HEK293 (cell line): Measurements from ENCODE around the gene DDX28.
"Not testable (repeated sequence)": the region's sequence is repeated elsewhere in the genome, so short reads cannot be mapped to it uniquely, and the experiment has no call there.

Source experiments
- CTCF ChIA-PET: fragments of 350-600 bp; formaldehyde crosslinking; extraction: SDS; loops from one replicate; lab custom pipeline; 2021; ENCODE audit warnings: antibody characterized with exemption; lab: Yijun Ruan, JAX
- POLR2A ChIA-PET: fragments of 300-600 bp; formaldehyde crosslinking; extraction: SDS; loops from one replicate; lab custom pipeline; 2020; ENCODE audit warnings: antibody characterized with exemption, inconsistent platforms; lab: Yijun Ruan, JAX
- H3K27ac ChIP-seq: fragments of 200-500 bp; sonication (Bioruptor generic); 2 replicates; pipeline ENCODE4 v1.5.1; 2014; ENCODE audit warnings: low read depth, low read length, control low read depth, inconsistent platforms; ENCODE audit errors: extremely low read depth
- H3K36me3 ChIP-seq, 2 experiments: fragments of 200-500 bp in 1 of 2; sonication (Bioruptor generic) in 1 of 2; 1 replicate in 1 of 2; 2 replicates in 1 of 2; pipeline ENCODE4 v1.5.1; 2014 to 2017; ENCODE audit warnings: inconsistent platforms in 2 of 2, low read length in 2 of 2; ENCODE audit not compliant: control insufficient read depth in 2 of 2, insufficient read depth in 1 of 2
- H3K4me1 ChIP-seq: fragments of 200-500 bp; sonication (Bioruptor generic); 2 replicates; pipeline ENCODE4 v1.5.1; 2014; ENCODE audit warnings: mild to moderate bottlenecking, low read length, inconsistent platforms; ENCODE audit not compliant: control insufficient read depth, insufficient read depth
- H3K4me3 ChIP-seq: 2 replicates; pipeline ENCODE4 v1.5.1; 2011; ENCODE audit warnings: low read depth, mild to moderate bottlenecking, control low read depth, low read length, moderate library complexity
- H3K9me3 ChIP-seq: fragments of 200-500 bp; sonication (Bioruptor generic); 2 replicates; pipeline ENCODE4 v1.5.1; 2014; ENCODE audit warnings: low read depth, low read length, inconsistent platforms; ENCODE audit not compliant: control insufficient read depth, insufficient read depth
- HOXD13 ChIP-seq: sonication (generic); formaldehyde crosslinking; IDR thresholded peaks from 2 replicates; pipeline ENCODE4 v1.8.0; 2022; ENCODE audit warnings: missing genetic modification reagents, borderline replicate concordance
- SALL2 ChIP-seq: fragments of 450-650 bp; formaldehyde crosslinking; IDR thresholded peaks from 2 replicates; pipeline ENCODE4 v1.5.0; 2017; ENCODE audit warnings: missing biosample characterization, mild to moderate bottlenecking, missing genetic modification characterization, borderline replicate concordance
- YY2 ChIP-seq: fragments of 450-650 bp; formaldehyde crosslinking; IDR thresholded peaks from 2 replicates; pipeline ENCODE4 v1.5.1; 2016; ENCODE audit warnings: missing biosample characterization, missing genetic modification characterization
- ZBTB20 ChIP-seq: fragments of 450-650 bp; formaldehyde crosslinking; IDR thresholded peaks from 2 replicates; pipeline ENCODE4 v1.5.1; 2016; ENCODE audit warnings: missing biosample characterization, missing genetic modification characterization
- ZFP69B ChIP-seq: fragments of 450-650 bp; formaldehyde crosslinking; IDR thresholded peaks from 2 replicates; pipeline ENCODE4 v1.5.1; 2016; ENCODE audit warnings: missing biosample characterization, missing genetic modification characterization
- ZNF10 ChIP-seq: fragments of 450-650 bp; formaldehyde crosslinking; IDR thresholded peaks from 2 replicates; pipeline ENCODE4 v1.5.1; 2017; ENCODE audit warnings: missing biosample characterization, missing genetic modification characterization
- ZNF175 ChIP-seq: fragments of 450-650 bp; formaldehyde crosslinking; IDR thresholded peaks from 2 replicates; pipeline ENCODE4 v1.5.1; 2016; ENCODE audit warnings: missing biosample characterization, missing genetic modification characterization
- ZNF19 ChIP-seq: fragments of 450-650 bp; formaldehyde crosslinking; IDR thresholded peaks from 2 replicates; pipeline ENCODE4; 2016; ENCODE audit warnings: missing biosample characterization, missing genetic modification characterization, low read depth
- ZNF354C ChIP-seq: fragments of 450-650 bp; formaldehyde crosslinking; IDR thresholded peaks from 2 replicates; pipeline ENCODE4 v1.5.1; 2016; ENCODE audit warnings: missing biosample characterization, missing genetic modification characterization, low read depth, borderline replicate concordance
- ZNF366 ChIP-seq: fragments of 450-650 bp; formaldehyde crosslinking; conservative IDR thresholded peaks from 2 replicates; pipeline ENCODE4 v1.5.1; 2016; ENCODE audit warnings: missing biosample characterization, missing genetic modification characterization
- ZNF488 ChIP-seq: fragments of 450-650 bp; formaldehyde crosslinking; IDR thresholded peaks from 2 replicates; pipeline ENCODE4 v1.5.1; 2016; ENCODE audit warnings: missing biosample characterization, missing genetic modification characterization
- ZNF596 ChIP-seq: fragments of 450-650 bp; IDR thresholded peaks from 2 replicates; pipeline ENCODE4 v1.5.0; 2018; ENCODE audit warnings: missing biosample characterization, mild to moderate bottlenecking, missing genetic modification characterization, moderate library complexity
- ZNF610 ChIP-seq: fragments of 450-650 bp; formaldehyde crosslinking; IDR thresholded peaks from 2 replicates; pipeline ENCODE4 v1.5.1; 2016; ENCODE audit warnings: missing biosample characterization, missing genetic modification characterization, borderline replicate concordance
- ZNF629 ChIP-seq: fragments of 450-650 bp; formaldehyde crosslinking; IDR thresholded peaks from 2 replicates; pipeline ENCODE4 v1.5.1; 2017; ENCODE audit warnings: missing biosample characterization, missing genetic modification characterization
- ZNF785 ChIP-seq: fragments of 450-650 bp; formaldehyde crosslinking; IDR thresholded peaks from 2 replicates; pipeline ENCODE4 v1.5.1; 2016; ENCODE audit warnings: missing biosample characterization, missing genetic modification characterization
- TF ChIP-seq, protein P1 (sequence below): fragments of 450-650 bp; formaldehyde crosslinking; IDR thresholded peaks from 2 replicates; pipeline ENCODE4 v1.5.1; 2017; ENCODE audit warnings: missing biosample characterization, missing genetic modification characterization

DDX28 gene

GRCh38 chr16:68009872-68010271 is 13.2 kb downstream of the DDX28 start:
- H3K36me3 ChIP-seq, POLR2A ChIA-PET, H3K27ac ChIP-seq, H3K4me3 ChIP-seq, H3K9me3 ChIP-seq, H3K4me1 ChIP-seq, CTCF ChIA-PET: not testable (repeated sequence)
- TF ChIP-seq ZNF366 (tag by site-specific recombination) = peak; percentile 94
- TF ChIP-seq, all 188 proteins: peak for 1; not testable (repeated sequence) for 187

GRCh38 chr16:68009157-68009735 is 13.8 kb downstream of the DDX28 start:
- Histone ChIP-seq H3K4me3 (no peak overlapping the region), H3K27ac (no peak overlapping the region), H3K36me3 (no peaks in the 10 kb centered on the region), H3K4me1 (no peaks in the 10 kb centered on the region), H3K9me3 (no peaks in the 10 kb centered on the region)
- ChIA-PET POLR2A (no interaction called here), CTCF (interaction anchor here (0.6 kb wide), 1 partner anchor 10 kb away, joined by 3 read pairs; no protein-coding TSS in a partner anchor)
- TF ChIP-seq SALL2 (tag by site-specific recombination) = no peak
- TF ChIP-seq ZNF19 (tag by site-specific recombination) = no peak
- TF ChIP-seq ZNF785 = no peak
- no peak for TF ChIP-seq ZNF629
- TF ChIP-seq ZNF10 (tag by site-specific recombination) = no peak
- TF ChIP-seq HOXD13 (CRISPR knock-in tag) = no peak
- no peak for TF ChIP-seq ZNF610 (tag by site-specific recombination)
- no peak for TF ChIP-seq ZNF175 (tag by site-specific recombination)
- peak; percentile 59 for TF ChIP-seq ZBTB20 (tag by site-specific recombination)

DNA sequence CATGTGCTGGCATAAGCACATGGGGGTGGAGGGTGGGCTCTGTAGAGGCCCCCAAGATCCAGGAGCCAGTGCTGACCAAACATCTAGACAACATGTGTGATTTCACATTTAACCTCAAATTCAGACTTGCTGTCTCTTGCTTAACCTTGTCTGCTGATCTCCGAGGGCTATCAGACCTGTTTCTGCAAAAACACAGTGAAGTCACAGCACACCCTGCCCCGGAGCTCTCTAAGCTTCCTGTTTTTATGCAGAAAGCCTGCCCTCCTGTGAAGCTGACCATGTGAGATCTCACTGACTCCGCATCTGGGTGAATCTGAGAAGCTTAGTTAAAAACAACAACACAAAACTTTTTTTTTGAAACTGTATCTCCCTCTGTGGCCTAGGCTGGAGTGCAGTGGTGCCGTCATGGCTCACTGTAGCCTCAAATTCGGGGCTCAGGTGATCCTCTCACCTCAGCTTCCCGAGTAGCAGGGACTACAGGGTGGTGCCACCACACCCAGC is 17.2 kb downstream of the DDX28 start:
- H3K27ac ChIP-seq = no peak overlapping the region
- POLR2A ChIA-PET = interaction anchor here (0.8 kb wide), 1 partner anchor 79 kb away, joined by 3 read pairs; no protein-coding TSS in a partner anchor

DNA sequence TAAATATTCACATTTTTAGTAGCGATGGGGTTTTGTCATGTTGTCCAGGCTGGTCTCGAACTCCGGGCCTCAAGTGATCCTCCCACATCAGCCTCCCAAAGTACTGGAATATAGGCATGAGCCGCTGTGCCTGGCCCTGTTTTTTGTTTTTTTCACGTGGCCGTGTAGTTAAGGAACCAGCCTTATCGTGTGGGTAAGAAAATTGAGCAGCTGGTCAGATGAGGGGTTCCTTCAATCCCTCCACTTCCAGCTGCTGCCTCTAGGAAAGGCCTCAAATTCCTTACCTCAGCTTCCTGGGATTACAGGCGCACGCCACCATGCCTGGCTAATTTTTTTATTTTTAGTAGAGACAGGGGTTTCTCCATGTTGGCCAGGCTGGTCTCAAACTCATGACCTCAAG is 17.8 kb downstream of the DDX28 start:
- no peak overlapping the region for H3K27ac ChIP-seq
- ChIA-PET POLR2A (interaction anchor here (0.8 kb wide), 1 partner anchor 79 kb away, joined by 3 read pairs; no protein-coding TSS in a partner anchor), CTCF (interaction anchor here (0.6 to 1.0 kb wide), 3 partner anchors 11 to 1865 kb away, joined by 3 to 5 read pairs (median 4); no protein-coding TSS in a partner anchor)
- TF ChIP-seq, protein P1, sequence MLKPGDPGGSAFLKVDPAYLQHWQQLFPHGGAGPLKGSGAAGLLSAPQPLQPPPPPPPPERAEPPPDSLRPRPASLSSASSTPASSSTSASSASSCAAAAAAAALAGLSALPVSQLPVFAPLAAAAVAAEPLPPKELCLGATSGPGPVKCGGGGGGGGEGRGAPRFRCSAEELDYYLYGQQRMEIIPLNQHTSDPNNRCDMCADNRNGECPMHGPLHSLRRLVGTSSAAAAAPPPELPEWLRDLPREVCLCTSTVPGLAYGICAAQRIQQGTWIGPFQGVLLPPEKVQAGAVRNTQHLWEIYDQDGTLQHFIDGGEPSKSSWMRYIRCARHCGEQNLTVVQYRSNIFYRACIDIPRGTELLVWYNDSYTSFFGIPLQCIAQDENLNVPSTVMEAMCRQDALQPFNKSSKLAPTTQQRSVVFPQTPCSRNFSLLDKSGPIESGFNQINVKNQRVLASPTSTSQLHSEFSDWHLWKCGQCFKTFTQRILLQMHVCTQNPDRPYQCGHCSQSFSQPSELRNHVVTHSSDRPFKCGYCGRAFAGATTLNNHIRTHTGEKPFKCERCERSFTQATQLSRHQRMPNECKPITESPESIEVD (tag by site-specific recombination) = no peak
- TF ChIP-seq ZFP69B (tag by site-specific recombination) (no peak), ZNF488 (tag by site-specific recombination) (no peak), YY2 (tag by site-specific recombination) (no peak), ZNF354C (tag by site-specific recombination) (no peak)
- H3K4me1 ChIP-seq = no peaks in the 10 kb centered on the region
- H3K36me3 ChIP-seq = no peaks in the 10 kb centered on the region
- no peaks in the 10 kb centered on the region for H3K9me3 ChIP-seq
- H3K4me3 ChIP-seq = no peak overlapping the region

More for the DNA sequence above, 17.2 kb downstream of the DDX28 start:
- TF ChIP-seq ZNF596 = no peak
- TF ChIP-seq, all 188 proteins: peak for 0
- CTCF ChIA-PET = interaction anchor here (0.6 to 1.0 kb wide), 3 partner anchors 35 to 1866 kb away, joined by 3 to 4 read pairs (median 4); no protein-coding TSS in a partner anchor
- no peaks in the 10 kb centered on the region for H3K9me3 ChIP-seq
- no peaks in the 10 kb centered on the region for H3K36me3 ChIP-seq
- no peaks in the 10 kb centered on the region for H3K4me1 ChIP-seq
- H3K4me3 ChIP-seq = no peak overlapping the region
